ENCODE results near the gene PRDX2.
"Not testable (repeated sequence)": the region's sequence is repeated elsewhere in the genome, so short reads cannot be mapped to it uniquely, and the experiment has no call there.

Gene PRDX2

DNA sequence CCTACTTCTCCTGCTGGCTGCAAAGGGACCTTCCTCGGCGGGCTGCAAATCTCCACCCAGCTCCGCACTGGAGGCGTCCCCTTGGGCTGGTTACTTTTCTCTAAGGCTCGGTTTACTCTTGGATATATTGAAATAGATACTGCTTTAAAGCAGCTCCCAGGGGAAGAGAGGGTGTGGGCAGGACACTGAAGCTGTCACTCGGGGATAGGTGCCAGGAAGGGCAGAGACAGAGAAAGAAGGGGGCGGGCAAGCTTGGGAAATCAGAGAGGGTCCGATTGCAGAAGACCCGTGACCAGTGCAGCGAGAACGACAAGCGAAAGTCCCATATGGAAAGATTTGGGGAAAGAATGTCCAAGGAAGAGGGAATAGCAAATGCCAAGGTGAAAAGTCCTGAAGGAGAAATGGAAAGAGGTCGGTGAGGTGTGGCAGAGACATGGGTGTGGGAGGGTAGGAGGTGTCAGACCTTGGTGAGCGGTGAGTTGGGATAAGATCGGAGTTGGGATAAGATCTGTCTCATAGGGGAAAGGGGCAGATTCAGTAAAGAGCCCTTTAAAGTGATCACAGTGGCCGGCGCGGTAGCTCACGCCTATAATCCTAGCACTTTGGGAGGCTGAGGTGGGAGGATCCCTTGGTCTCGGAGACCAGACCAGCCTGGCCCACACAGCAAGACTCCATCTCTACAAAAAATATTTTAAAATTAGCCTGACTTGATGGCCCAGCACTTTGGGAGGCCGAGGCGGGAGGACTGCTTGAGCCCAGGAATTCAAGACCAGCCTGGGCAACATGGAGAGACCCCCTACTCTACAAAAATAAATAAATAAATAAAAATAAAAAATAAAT, 887 bp upstream of the PRDX2 start:
- TF ChIP-seq POLR2A (IDR thresholded peaks at IDR 0.05; ENCODE audit: low read length) (no peak), GATA1 (IDR thresholded peaks at IDR 0.05; ENCODE audit: low read depth, low read length) (no peak)

GRCh38 chr19:12800923-12801465, 606 bp downstream of the PRDX2 start:
- DNase-seq = peak; percentile 59 to 72

More for the DNA sequence above, 887 bp upstream of the PRDX2 start:
- DNase-seq = no peak

DNA sequence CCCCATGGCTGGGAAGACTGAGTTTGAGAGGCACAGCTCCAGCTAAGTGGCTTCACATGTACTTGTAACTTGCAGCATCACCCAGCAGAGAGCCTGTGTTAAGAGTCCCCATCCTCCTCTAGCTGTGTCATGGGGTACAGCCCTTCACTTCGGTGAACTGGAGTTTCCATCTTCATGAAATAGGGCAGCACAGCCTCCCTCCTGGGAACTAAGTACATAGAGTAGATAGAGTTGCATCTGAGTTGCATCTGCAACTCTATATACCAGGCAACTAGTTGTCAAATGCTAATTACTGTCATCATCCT, 1.2 kb downstream of the PRDX2 start:
- TF ChIP-seq GATA1 (IDR thresholded peaks at IDR 0.05; ENCODE audit: low read depth, low read length) = no peak
- TF ChIP-seq POLR2A (IDR thresholded peaks at IDR 0.05; ENCODE audit: low read length) = peak; percentile 78
- DNase-seq = peak in 1 of 2 experiments; percentile 91

More at GRCh38 chr19:12800923-12801465, 606 bp downstream of the PRDX2 start:
- no peak for TF ChIP-seq POLR2A (IDR thresholded peaks at IDR 0.05; ENCODE audit: low read length)
- no peak for TF ChIP-seq GATA1 (IDR thresholded peaks at IDR 0.05; ENCODE audit: low read depth, low read length)

DNA sequence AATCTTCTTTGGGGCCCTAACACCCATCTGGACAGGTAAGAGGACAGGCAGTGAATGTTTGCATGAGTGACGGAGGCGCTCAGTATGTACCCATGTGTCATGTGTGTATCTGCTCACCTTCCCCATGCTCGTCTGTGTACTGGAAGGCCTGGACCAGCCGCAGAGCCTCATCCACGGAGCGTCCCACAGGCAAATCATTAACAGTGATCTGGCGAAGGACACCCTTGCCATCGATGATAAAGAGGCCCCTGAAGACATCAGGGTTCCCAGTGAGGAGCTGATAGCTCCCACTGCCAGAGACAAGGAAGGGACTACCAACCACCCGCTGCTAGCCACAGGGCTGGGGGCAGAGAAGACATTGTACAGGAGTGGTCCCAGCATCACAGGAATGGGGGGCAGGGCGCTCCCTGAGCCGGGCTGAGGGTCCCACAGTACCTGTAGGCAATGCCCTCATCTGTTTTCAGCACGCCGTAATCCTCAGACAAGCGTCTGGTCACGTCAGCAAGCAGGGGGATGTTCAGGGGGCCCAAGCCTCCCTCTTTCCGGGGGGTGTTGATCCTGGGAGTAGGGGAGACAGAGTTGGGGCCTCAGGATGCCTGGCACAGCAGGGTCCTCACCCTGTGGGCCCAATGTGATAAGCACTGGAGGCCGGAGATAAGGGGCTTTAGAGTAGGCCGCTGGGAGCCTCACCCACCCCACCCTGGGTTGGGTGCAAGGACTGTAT, 1.7 kb downstream of the PRDX2 start:
- DNase-seq = peak in 1 of 2 experiments; percentile 93
- TF ChIP-seq POLR2A (IDR thresholded peaks at IDR 0.05; ENCODE audit: low read length) (no peak), GATA1 (IDR thresholded peaks at IDR 0.05; ENCODE audit: low read depth, low read length) (no peak)

GRCh38 chr19:12797607-12798006, 4.0 kb downstream of the PRDX2 start:
- DNase-seq = not testable (repeated sequence)

- no peak for DNase-seq
- no peak for TF ChIP-seq POLR2A (IDR thresholded peaks at IDR 0.05; ENCODE audit: low read length)
- no peak for TF ChIP-seq GATA1 (IDR thresholded peaks at IDR 0.05; ENCODE audit: low read depth, low read length)
These were observed 4.4 kb downstream of the PRDX2 start for GRCh38 chr19:12797141-12797587.

DNA sequence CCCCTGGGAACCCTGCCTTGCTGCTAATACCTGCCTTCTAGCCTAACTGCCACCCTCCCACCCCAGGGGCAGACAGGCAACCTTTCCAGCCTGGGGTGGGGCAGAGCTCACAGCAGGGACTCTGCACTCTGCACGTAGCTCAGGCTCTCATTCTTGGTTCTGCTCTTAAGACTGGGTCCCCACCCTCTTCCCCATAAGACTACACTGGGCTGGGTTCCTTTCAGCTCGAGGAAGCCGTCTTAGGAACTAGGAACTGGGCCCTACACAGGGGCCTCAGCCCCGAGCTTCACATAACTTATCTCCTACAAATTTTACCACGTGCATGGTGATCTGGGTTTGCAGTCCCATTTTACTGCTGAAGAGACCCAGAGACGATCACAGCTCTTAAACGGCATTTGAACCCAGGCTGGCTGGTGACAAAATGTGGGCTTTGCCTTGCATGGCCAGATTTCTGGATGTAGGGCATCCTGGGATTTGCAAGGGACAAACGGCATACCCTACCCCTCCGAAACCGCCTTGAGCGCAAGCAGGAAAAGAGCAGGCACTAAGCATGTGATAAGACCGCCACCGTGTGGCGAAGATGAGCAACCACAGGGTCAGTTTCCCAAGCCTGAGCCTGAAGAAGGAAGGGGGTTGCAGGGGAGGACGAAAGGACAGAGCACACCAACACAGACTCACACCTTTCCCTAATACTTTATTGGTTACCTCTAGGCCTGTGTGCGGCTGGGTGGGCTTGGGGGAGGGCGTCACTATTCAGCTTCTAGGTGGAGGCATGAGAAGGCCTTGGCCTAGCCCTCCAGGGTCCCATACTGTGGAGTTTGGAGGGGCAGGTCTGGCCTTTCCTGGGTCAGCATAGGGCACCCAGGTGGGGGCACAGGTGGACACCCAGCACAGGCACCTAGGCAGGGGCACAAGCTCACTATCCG, 5.2 kb downstream of the PRDX2 start:
- DNase-seq = peak; percentile 85 to 91
- no peak for TF ChIP-seq GATA1 (IDR thresholded peaks at IDR 0.05; ENCODE audit: low read depth, low read length)
- peak; percentile 72 for TF ChIP-seq POLR2A (IDR thresholded peaks at IDR 0.05; ENCODE audit: low read length)

DNA sequence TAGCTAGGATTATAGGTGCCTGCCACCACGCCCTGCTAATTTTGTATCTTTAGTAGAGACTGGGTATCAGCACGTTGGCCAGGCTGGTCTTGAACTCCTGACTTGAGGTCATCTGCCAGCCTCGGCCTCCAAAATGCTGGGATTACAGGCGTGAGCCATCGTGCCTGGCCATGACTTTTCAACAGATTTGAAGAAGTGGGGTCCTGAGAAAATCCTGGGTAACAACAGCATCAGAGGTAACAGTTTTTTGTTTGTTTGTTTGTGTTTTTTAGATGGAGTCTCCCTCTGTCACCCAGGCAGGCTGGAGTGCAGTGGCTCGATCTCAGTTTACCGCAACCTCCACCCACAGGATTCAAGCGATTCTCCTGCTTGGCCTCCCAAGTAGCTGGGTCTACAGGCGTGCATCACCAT, 6.6 kb downstream of the PRDX2 start:
- no peak for DNase-seq
- no peak for TF ChIP-seq GATA1 (IDR thresholded peaks at IDR 0.05; ENCODE audit: low read depth, low read length)
- TF ChIP-seq POLR2A (IDR thresholded peaks at IDR 0.05; ENCODE audit: low read length) = no peak

GRCh38 chr19:12794196-12794941, 7.2 kb downstream of the PRDX2 start:
- peak in 1 of 2 experiments; percentile 59 for DNase-seq
- TF ChIP-seq GATA1 (IDR thresholded peaks at IDR 0.05; ENCODE audit: low read depth, low read length) (no peak), POLR2A (IDR thresholded peaks at IDR 0.05; ENCODE audit: low read length) (no peak)

- peak; percentile 94 to 98 for DNase-seq
- TF ChIP-seq POLR2A (IDR thresholded peaks at IDR 0.05; ENCODE audit: low read length) (peak; percentile 93), GATA1 (IDR thresholded peaks at IDR 0.05; ENCODE audit: low read depth, low read length) (no peak)
These were observed 8.1 kb downstream of the PRDX2 start for GRCh38 chr19:12793290-12794195.

DNA sequence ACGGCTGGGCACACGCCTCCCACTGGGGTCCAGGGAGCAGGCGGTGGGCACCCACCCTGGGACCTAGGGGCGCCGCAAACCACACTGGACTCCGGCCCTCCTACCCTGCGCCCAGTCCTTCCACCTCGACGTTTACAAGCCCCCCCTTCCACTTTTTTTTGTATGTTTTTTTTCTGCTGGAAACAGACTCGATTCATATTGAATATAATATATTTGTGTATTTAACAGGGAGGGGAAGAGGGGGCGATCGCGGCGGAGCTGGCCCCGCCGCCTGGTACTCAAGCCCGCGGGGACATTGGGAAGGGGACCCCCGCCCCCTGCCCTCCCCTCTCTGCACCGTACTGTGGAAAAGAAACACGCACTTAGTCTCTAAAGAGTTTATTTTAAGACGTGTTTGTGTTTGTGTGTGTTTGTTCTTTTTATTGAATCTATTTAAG, 8.7 kb downstream of the PRDX2 start:
- no peak for DNase-seq
- TF ChIP-seq GATA1 (IDR thresholded peaks at IDR 0.05; ENCODE audit: low read depth, low read length) (no peak), POLR2A (IDR thresholded peaks at IDR 0.05; ENCODE audit: low read length) (no peak)
